ENCODE measurements around the gene CUL4B.
"Not testable (repeated sequence)": the region's sequence is repeated elsewhere in the genome, so short reads cannot be mapped to it uniquely, and the experiment has no call there.

CUL4B gene

DNA sequence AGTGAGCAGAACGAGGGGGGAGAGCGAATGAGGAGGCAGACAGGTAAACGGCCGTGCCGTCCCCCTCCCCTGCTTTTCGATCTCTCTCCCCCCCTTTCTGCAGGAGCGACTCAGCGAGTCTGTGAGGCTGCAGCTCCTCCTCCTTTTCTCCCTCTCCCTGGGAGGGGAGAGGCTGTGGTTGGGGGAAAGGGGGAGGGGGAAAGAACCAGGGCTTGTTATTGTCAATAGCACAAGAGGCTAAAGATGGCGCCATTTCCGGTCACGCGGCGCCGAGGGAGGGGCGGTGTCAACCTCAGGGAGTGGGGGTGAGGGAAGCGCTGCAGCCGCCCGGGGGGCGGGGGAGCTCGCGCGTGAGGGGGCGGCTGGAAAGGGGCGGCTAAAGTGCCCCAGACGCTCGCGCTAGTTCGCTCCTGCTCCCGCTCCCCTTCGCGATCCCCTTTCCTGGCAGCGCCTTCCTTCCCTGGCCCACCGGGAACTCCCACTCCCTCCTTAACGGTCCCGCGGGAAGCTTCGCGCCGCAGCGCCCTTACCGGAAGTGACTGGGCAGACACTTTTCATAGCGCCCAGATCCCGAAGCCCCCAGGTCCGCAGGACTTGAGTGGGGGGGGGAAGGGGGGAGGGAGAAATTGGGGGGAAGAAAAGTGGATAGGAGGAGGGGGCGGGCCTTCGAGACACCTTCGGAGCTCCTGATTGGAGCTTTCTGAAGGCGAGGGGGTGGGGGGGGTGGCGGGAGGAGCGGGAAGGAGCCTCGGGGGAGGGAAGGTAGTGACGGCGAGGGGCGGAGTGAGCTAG lies at the start of gene CUL4B:
TSS of gene CUL4B (minus strand) at position 121 of the 792 bp plus-strand sequence. CDS start 324 bp downstream, outside the sequence.
- in situ Hi-C loops (cut with MboI; ENCODE audit: low sequenced_read_pairs), result no loop called here

DNA sequence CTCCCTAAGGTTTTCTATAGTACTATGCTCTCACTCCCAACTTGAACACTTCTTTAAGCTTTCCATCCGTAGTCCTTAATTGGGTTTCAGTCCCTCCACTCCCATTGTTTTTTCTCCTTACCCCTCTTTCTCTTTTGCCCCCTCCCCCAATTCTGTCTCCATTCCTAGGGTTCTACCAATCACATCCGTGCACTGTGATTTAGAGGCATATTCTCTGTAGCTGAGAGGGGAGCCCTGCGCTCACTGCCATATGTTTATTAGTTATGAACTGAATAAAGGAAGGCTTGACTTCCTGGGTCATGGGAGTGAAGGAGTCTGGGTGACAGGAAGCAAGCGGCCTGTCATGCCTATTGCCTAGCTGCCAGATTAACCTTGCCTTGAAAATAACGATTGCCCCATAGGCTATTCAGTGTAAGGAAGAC lies 43.6 kb upstream of the CUL4B start:
- in situ Hi-C loops (cut with MboI; ENCODE audit: low sequenced_read_pairs), result no loop called here

GRCh38 chrX:120603707-120604360 lies 43.1 kb upstream of the CUL4B start, which contains the start of gene MCTS1:
Gene MCTS1 (plus strand): TSS chrX:120604101. CDS start chrX:120604237, 136 bp downstream.
- in situ Hi-C loops (cut with MboI; ENCODE audit: low sequenced_read_pairs), result no loop called here

GRCh38 chrX:120585702-120586101 lies 24.9 kb upstream of the CUL4B start:
- in situ Hi-C loops (cut with MboI; ENCODE audit: low sequenced_read_pairs), result no loop called here

DNA sequence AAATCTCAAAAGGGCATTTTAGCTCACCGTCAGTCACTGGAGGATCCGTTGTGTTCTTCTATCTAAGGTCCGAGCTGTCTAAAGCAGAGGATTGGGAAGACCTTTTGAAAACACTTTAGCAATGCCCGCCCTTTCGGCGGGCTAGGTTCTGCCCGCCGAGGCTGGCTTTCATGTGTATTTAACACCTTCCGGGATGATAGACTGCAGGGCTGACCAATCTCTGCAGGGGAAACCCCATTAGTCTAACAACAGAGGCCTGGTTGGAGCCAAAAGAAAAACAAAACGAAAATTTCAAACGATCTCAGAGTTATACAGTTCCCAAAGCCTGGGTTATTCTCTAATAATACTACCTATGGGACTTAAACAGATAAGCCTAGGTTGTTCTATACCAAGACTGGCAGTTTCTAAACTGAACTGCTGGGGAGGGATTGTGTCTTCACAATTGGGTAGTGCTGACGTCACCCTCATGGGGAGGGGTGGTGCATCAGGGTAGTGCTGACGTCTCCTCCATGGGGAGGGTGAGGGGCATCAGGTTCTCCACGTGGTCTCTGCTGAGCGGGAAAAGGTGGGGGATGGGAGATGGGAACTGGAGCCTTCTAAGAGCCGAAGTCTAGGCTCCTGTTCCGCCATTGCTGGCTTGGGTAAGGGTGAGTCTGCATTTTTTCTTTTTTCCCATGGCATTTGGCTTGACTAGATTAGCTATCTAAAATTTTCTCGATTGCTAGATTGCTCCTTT lies 14.8 kb upstream of the CUL4B start:
- in situ Hi-C loops (cut with MboI; ENCODE audit: low sequenced_read_pairs), result no loop called here

GRCh38 chrX:120573806-120574205 lies 13.0 kb upstream of the CUL4B start:
- in situ Hi-C loops (cut with MboI; ENCODE audit: low sequenced_read_pairs), result not testable (repeated sequence)

- in situ Hi-C loops (cut with MboI; ENCODE audit: low sequenced_read_pairs), result no loop called here
Measured at GRCh38 chrX:120570011-120570600, 9.3 kb upstream of the CUL4B start.

DNA sequence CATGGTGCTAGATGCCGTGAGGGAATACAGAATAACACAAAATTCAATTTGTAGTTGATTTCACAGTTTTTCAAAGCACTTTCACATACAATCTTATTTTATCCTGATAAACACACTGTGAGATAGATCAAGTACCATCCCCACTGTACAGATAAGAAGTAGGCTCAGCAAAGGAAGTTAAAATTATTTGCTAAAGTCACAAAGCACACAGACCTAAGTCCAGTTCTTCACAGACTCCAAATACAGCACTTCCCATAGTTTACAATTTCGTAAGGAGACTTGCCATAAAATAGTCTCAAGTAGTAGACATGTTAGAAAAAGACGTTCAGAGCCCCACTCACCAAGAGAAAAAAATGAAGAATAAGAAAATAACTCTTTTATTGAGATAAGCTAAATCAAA lies 7.8 kb upstream of the CUL4B start:
- in situ Hi-C loops (cut with MboI; ENCODE audit: low sequenced_read_pairs), result no loop called here

- in situ Hi-C loops (cut with MboI; ENCODE audit: low sequenced_read_pairs), result no loop called here
Measured at GRCh38 chrX:120568035-120568434, 7.3 kb upstream of the CUL4B start.

DNA sequence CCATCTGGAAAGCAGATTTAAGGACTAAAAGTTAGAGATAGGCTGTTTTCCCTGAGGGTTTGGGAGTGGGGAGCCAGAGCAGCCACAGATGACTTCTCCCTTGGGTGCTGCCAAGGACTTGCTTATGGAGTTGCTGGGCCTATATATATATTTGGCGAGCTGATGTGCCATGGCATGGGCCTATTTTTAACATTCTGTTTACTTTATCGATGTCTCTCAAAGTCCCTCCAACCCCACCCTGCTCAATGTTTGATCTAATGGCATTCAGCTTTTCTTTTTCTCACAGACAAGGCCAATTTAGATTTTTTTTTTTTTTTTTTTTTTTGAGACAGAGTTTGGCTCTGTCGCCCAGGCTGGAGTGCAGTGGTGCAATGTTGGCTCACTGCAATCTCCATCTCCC lies 6.1 kb upstream of the CUL4B start:
- in situ Hi-C loops (cut with MboI; ENCODE audit: low sequenced_read_pairs), result no loop called here

- in situ Hi-C loops (cut with MboI; ENCODE audit: low sequenced_read_pairs), result no loop called here
Measured at GRCh38 chrX:120564925-120565324, 4.2 kb upstream of the CUL4B start.

DNA sequence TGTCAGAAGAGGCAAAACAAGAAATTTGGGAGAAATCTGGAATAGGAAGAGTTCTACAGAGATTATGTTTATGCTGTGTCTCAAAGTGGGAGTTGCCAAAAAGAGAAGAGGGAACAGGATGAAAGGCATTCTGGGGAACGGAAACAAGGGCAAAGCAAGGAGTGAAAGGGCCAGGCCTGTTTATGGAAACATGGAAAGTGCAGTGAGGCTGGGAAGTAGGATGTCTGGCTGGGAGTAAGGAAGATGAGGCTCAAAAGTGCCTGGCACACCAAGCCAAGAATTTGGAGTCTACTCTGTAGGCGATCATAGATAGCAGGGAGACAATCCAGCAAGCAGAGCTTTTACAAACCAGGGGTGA lies 1.8 kb upstream of the CUL4B start:
- in situ Hi-C loops (cut with MboI; ENCODE audit: low sequenced_read_pairs), result no loop called here

GRCh38 chrX:120561634-120562568 lies 1.1 kb upstream of the CUL4B start:
- in situ Hi-C loops (cut with MboI; ENCODE audit: low sequenced_read_pairs), result no loop called here

DNA sequence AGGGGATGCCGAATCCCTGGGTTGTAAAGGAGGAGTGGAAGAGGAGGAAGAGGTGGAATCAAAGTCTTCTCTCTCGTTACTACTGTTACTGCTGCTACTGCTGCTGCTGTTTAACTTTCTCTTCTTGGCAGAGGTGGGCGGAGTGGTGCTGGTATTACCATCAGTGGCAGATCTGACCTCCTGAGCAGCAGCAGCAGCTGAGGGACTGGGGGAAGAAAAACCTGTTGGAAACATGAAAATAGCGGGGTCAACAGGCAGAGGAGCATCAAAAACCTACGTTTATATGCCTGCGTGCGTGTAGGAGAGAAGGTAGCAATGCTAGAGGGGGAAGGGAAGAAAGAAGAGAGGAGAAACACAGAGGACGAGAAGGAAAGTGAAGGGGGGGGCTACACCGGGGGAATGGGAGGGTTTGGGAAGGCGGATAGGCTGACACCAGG lies 339 bp downstream of the CUL4B start:
- in situ Hi-C loops (cut with MboI; ENCODE audit: low sequenced_read_pairs), result no loop called here

DNA sequence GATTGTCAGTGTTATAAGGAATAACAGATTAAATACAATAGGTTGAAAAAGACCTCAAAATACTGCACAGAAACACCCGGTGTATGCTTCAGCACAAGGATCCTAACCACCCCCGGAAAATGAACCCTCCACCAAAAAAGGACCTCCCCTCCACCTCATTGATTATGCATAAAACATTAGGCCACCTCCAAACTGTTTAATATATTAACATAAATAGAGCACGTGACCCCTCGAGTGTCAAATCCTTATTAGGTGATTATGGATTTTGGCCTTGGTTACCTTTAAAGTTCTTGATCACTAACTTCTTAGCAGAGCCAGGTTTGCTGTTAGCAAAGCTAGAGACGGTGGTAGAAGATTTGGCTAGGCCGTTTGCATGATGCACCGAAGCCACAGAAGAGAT lies 958 bp downstream of the CUL4B start:
- in situ Hi-C loops (cut with MboI; ENCODE audit: low sequenced_read_pairs), result no loop called here

DNA sequence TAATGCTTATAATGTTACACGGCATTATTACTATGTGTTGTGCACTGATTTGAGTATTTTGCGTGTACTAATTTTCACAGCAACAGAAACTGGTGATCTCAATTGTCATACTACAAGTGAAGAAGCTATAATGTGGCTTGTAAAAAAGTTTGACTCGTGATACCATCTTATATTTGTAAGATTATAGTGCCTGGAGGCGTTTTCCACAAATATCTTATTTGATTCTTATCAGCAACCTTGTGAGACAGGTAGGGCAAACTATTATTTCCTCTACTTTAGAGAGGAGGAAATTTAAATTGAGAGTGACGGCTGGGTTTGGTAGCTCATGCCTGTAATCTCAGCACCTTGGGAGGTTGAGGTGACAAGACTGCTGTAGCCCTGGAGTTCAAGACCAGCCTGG lies 4.5 kb downstream of the CUL4B start:
- in situ Hi-C loops (cut with MboI; ENCODE audit: low sequenced_read_pairs), result no loop called here

DNA sequence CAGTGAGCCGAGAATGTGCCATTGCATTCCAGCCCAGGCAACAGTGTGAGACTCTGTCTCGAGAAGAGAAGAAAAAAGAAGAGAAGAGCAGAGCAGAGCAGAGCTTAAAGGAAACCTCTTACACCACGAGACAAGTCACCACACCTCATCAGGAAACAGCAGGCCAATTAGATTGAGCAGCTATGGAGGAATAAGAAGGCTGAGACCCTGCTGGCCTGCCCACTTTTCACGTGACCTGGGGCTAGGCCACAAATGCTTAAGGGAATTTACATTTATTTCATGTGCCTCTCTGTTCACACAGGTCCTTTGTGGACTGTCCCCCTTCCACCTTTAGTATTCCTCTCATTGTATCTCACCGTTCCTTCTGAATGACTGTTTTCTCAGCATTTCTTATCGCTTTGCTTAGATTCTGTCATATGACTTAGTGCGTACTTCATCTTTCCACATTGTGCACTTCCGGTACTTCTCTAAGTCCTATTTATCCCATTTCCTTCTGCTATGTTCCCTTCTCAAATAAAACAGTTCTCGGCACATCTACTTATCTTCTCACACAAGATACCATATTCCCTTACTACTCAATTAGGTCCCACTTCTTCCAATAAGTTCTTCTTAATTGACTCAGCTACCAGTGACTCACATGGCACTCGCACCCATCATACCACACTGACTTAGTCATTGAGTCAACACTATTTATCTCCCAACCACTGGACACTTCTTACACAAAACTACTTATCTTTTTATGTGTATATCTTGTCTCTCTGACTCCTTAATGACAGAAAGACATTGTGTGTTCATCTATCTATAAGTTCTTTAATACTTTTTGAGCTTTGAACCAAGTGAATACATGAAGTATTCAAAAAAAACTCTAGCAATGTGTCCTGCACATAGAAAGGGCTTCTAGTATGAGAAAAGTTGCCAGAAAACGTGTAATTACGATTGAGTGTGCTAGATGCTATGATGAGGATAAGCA lies 11.0 kb downstream of the CUL4B start:
- in situ Hi-C loops (cut with MboI; ENCODE audit: low sequenced_read_pairs), result no loop called here

- in situ Hi-C loops (cut with MboI; ENCODE audit: low sequenced_read_pairs), result no loop called here
Measured at GRCh38 chrX:120536061-120536460, 24.7 kb downstream of the CUL4B start.
